Activated B cell treated with CpG ODN at 0.5 μM for 24 hours (primary cell): Measurements from ENCODE around the gene IMPA2. TPM values are rescaled to one million over a fixed set of nuclear protein-coding genes. Genes with fewer than 3 reads are reported as not detected.

Experiments
- ATAC-seq: fragments of 200-7000 bp; cut with Tn5 transposase; one replicate; pipeline ENCODE4 v1.10.0; 2021; ENCODE audit warnings: low read depth, mild to moderate bottlenecking, moderate library complexity
- CTCF ChIA-PET: fragments of 350-600 bp; sonication (Branson Sonifier 250); formaldehyde crosslinking; loops from one replicate; lab custom pipeline; 2021; ENCODE audit warnings: antibody characterized with exemption; lab: Charles Lee
- POLR2A ChIA-PET: fragments of 350-600 bp; sonication (Branson Sonifier 250); formaldehyde crosslinking; loops from one replicate; lab custom pipeline; 2021; ENCODE audit warnings: antibody characterized with exemption; lab: Charles Lee
- DNase-seq: peaks from one replicate; pipeline ENCODE4 v3.0.0; 2022
- H3K27ac Mint-ChIP-seq: one replicate; pipeline ENCODE4 v1.8.0; 2020; ENCODE audit warnings: mixed read lengths
- H3K27me3 Mint-ChIP-seq: one replicate; pipeline ENCODE4 v1.8.0; 2021; ENCODE audit warnings: mixed read lengths
- H3K36me3 Mint-ChIP-seq: one replicate; pipeline ENCODE4 v1.8.0; 2021; ENCODE audit warnings: low read depth, mixed read lengths
- H3K4me1 Mint-ChIP-seq: one replicate; pipeline ENCODE4 v1.8.0; 2021; ENCODE audit warnings: mixed read lengths
- H3K4me3 Mint-ChIP-seq: one replicate; pipeline ENCODE4 v1.8.0; 2020; ENCODE audit warnings: mild to moderate bottlenecking, mixed read lengths
- H3K9me3 Mint-ChIP-seq: one replicate; pipeline ENCODE4 v1.8.0; 2020; ENCODE audit warnings: mixed read lengths
- CTCF ChIP-seq: fragments of 200-600 bp; IDR thresholded peaks from one replicate; pipeline ENCODE4 v1.8.0; 2022; ENCODE audit warnings: antibody characterized with exemption, mild to moderate bottlenecking
- intact Hi-C: fragments of 100-400 bp; cut with micrococcal nuclease; formaldehyde crosslinking; loops from one replicate; pipeline ENCODE4 v1.15.1; 2024
- total RNA-seq: library from RNA; stranded (reverse); gene quantifications from 2 replicates; pipeline ENCODE4 v1.2.3, GENCODE V29; 2022

IMPA2 gene
- total RNA-seq, 1 donor from 2014 or later = 7.5 TPM

- ChIA-PET CTCF (interaction anchor here (1.0 kb wide), 1 partner anchor 45 kb away, joined by 3 read pairs; no protein-coding TSS in a partner anchor), POLR2A (no interaction called here)
- Mint-ChIP-seq H3K4me1 (no peaks in the 10 kb centered on the region), H3K27me3 (no peaks in the 10 kb centered on the region), H3K9me3 (no peaks in the 10 kb centered on the region), H3K27ac (no peak overlapping the region), H3K4me3 (no peak overlapping the region), H3K36me3 (no peaks in the 10 kb centered on the region)
- intact Hi-C loops = loop anchor here (10.0 kb wide), 1 partner anchor 895 kb away; the partner anchor contains the start of gene PTPN2
- no peak for TF ChIP-seq CTCF
- DNase-seq (no peak), ATAC-seq (no peak)
Observed at GRCh38 chr18:11989966-11990380, 8.7 kb downstream of the IMPA2 start.

DNA sequence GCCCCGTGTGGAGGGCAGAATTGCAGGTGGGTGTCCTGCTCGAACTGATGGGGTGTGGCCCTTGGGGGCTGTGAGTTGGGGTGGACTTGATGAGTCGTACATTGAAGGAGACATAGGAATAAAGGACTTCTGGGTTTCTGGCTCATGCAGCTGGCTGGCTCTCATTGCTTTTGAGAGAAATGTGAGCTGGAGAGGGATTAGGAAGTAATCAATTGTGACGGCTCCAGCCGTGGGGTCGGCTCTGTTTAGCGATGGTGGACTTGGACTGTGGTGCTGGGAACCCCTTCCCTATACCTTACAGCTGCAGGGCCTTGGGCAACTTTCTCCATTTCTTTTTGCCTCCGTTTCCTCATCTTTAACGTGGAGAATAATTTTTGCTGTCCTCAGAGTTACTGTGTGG lies 9.2 kb downstream of the IMPA2 start:
- intact Hi-C loops = no loop called here
- Mint-ChIP-seq H3K9me3 (no peaks in the 10 kb centered on the region), H3K36me3 (no peaks in the 10 kb centered on the region), H3K27ac (no peak overlapping the region), H3K4me1 (peaks cover 4% of the 10 kb centered on the region), H3K4me3 (no peak overlapping the region), H3K27me3 (no peaks in the 10 kb centered on the region)
- POLR2A ChIA-PET = no interaction called here
- ATAC-seq (no peak), DNase-seq (no peak)
- TF ChIP-seq CTCF = no peak
- CTCF ChIA-PET = interaction anchor here (10.4 kb wide), 1 partner anchor 52 kb away, joined by 236 read pairs; no protein-coding TSS in a partner anchor

DNA sequence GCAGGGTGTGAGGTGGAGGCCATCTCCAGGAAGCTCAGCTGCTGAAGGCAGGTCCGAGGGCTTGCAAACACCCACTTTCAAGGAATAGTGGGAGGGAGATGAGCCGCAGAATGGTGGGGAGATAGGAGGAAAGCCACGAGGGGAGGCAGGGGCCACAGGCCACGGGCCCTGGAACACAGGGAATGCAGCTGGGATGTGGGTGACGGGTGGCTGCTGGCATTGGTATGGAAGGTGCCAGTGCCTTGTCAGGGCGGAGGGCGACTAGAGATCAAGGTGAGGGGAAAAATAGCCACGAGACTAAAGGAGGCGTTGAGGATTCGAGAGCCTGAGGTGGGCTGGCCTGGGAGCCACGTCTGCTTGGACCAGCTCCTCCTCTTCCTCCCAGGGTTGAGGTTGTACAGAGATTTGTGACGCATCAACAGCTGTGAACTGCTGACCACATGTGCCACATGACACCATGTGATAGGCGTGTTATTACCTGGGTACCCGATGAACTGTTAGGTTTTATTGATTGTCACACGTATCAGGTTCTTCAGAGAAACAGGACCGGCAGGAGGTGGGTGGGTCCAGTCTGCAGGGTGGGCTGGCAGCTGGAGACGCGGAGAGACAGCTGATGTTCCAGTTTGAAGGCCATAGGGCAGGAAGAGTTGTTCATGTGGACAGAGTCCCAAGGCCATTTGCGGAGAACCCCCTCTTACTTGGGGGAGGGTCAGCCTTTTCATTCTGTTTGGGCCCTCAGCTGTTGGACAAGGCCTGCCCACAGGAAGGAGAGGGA lies 9.9 kb downstream of the IMPA2 start:
- TF ChIP-seq CTCF = no peak
- intact Hi-C loops = no loop called here
- DNase-seq = no peak
- Mint-ChIP-seq H3K4me1 (peaks cover 9% of the 10 kb centered on the region), H3K27me3 (no peaks in the 10 kb centered on the region), H3K36me3 (no peaks in the 10 kb centered on the region), H3K9me3 (no peaks in the 10 kb centered on the region), H3K27ac (no peak overlapping the region), H3K4me3 (no peak overlapping the region)
- no peak for ATAC-seq
- POLR2A ChIA-PET = no interaction called here
- CTCF ChIA-PET = interaction anchor here (10.4 kb wide), 1 partner anchor 53 kb away, joined by 236 read pairs; no protein-coding TSS in a partner anchor

DNA sequence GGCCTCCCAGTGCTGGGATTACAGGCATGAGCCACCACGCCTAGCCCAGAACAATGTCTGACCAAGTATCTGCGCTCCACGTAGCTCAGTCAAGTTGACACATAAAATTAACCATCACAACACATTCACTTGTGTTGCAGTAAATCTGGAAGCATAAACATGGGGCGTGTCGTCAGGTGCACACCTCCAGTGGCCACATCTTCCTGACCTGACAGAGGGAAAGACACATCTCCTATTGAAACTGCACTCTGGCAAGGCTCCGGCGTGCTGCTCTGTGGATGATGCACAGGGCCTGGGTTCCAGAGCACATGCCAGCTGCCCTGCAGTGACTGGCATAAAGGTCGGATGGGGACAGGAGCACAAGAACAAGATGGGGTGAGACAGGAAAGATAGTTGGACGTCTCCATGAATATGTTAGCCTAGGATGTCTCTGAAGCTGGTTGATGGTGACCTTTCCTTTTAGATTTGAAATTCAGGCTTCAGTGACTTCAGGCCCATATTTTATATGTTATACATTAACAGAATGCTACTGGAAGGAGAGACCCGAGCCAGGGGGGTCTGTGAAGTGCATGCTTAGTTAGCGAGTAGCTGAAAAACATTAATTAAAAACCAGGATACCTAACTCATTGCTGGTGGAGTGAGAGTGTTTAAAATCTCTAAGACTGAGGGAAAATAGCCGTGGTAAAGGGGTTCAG lies 10.9 kb downstream of the IMPA2 start:
- Mint-ChIP-seq H3K4me1 (peaks cover 9% of the 10 kb centered on the region), H3K27me3 (no peaks in the 10 kb centered on the region), H3K27ac (no peak overlapping the region), H3K36me3 (no peaks in the 10 kb centered on the region), H3K4me3 (no peak overlapping the region), H3K9me3 (no peaks in the 10 kb centered on the region)
- DNase-seq (no peak), ATAC-seq (no peak)
- ChIA-PET CTCF (interaction anchor here (10.4 kb wide), 1 partner anchor 54 kb away, joined by 236 read pairs; no protein-coding TSS in a partner anchor), POLR2A (no interaction called here)
- intact Hi-C loops = no loop called here
- no peak for TF ChIP-seq CTCF
